ENCODE measurements around the gene BCAN.

The BCAN gene

GRCh38 chr1:156677616-156678596, 36.0 kb downstream of the BCAN start:
- DNase-seq, result peak; percentile 58

- no peak for DNase-seq
Observed at GRCh38 chr1:156680056-156680455, 38.1 kb downstream of the BCAN start.

GRCh38 chr1:156681196-156681960, 39.5 kb downstream of the BCAN start:
- no peak for DNase-seq

GRCh38 chr1:156682166-156682890, 40.4 kb downstream of the BCAN start:
- no peak for DNase-seq

- no peak for DNase-seq
Observed at GRCh38 chr1:156684227-156684782, 42.4 kb downstream of the BCAN start.

GRCh38 chr1:156689035-156689952, 47.4 kb downstream of the BCAN start:
- DNase-seq, result peak; percentile 70

GRCh38 chr1:156689953-156690674, 48.2 kb downstream of the BCAN start:
- peak; percentile 60 for DNase-seq

- no peak for DNase-seq
Observed at GRCh38 chr1:156690675-156691036, 48.7 kb downstream of the BCAN start.

GRCh38 chr1:156691191-156691590, 49.3 kb downstream of the BCAN start:
- DNase-seq, result no peak

GRCh38 chr1:156691665-156692440, 49.9 kb downstream of the BCAN start:
- DNase-seq, result no peak

GRCh38 chr1:156692441-156692924, 50.6 kb downstream of the BCAN start:
- no peak for DNase-seq

- peak; percentile 78 for DNase-seq
Observed at GRCh38 chr1:156692925-156693847, 51.3 kb downstream of the BCAN start.

GRCh38 chr1:156693848-156694689, 52.2 kb downstream of the BCAN start:
- DNase-seq, result no peak

- DNase-seq, result no peak
Observed at GRCh38 chr1:156694690-156694962, 52.7 kb downstream of the BCAN start.

- no peak for DNase-seq
Observed at GRCh38 chr1:156696755-156697154, 54.8 kb downstream of the BCAN start.

- DNase-seq, result no peak
Observed at GRCh38 chr1:156697481-156697880, 55.6 kb downstream of the BCAN start.

GRCh38 chr1:156698995-156699394, 57.1 kb downstream of the BCAN start:
- no peak for DNase-seq

Measured in NCI-H1105 (cell line).